RPMI7951 (cell line): ENCODE data around the gene BCOR. TPM values are rescaled to one million over a fixed set of nuclear protein-coding genes. Genes with fewer than 3 reads are reported as not detected.

Source experiments
- DNase-seq: peaks from one replicate; pipeline ENCODE4 v3.0.0-alpha.2; 2012; ENCODE audit warnings: low read depth
- total RNA-seq: library from RNA; depleted of rRNA; stranded (reverse); fragments of >200 nt; shearing (Covaris generic); gene quantifications from 2 replicates; pipeline ENCODE4 v1.2.3, GENCODE V29; 2014

Gene BCOR
- total RNA-seq, 1 experiment from 2014 or later = 42.9 TPM

DNA sequence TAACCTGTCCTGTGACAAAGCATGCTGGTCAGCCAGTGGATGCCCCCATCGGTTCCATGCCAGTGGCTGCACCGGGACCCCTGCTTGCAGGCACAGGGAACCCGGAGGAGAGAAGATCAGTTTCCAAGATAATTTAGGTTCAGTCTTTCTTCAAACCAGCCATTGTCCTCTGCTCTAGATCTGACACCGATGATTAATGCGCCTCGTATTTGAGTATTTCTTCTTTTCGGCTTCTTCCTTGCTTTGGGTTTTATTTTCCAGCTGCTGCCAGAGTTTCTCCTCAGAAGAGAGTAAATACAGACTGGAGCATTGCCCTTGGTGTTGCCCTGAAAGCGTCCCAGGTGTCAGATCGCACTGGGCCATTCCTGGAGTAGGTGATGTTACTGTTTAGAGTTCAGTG lies 19.2 kb upstream of the BCOR start:
- no peak for DNase-seq

DNA sequence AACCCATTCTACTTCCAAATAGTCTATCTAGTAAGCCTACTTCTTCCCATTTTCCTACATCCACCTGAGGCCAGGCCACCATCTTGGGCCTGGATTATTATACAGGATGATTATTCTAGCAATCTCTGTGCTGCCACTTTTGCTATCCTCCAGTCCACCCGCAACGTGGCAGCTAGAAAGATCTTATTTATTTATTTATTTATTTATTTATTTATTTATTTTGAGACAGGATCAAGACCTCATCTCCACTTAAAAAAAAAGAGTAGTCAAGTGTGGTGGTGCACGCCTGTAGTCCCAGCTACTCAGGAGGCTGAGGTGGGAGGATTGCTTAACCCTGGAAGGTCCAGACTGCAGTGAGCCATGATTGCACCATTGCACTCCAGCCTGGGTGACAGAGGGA lies 15.2 kb upstream of the BCOR start:
- DNase-seq = no peak

DNA sequence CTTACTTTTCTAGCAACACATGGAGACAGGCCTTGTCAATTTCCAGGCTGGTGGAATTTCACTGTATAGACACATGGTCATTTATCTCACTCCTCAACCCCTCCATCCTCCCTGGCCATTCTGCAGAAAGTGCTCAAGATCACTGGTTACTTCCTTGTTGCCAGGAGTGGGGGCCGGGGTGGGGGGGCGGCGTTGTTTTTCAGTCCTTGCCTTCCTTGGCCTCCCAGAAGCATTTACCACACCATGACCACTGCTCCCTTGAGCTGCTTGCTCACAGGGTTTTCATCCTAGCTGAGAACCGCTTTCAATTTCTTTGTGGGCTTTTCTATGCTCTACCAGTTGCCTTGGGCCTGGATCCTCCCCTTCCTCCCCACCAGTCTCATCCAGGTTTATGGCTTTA lies 14.1 kb upstream of the BCOR start:
- no peak for DNase-seq

DNA sequence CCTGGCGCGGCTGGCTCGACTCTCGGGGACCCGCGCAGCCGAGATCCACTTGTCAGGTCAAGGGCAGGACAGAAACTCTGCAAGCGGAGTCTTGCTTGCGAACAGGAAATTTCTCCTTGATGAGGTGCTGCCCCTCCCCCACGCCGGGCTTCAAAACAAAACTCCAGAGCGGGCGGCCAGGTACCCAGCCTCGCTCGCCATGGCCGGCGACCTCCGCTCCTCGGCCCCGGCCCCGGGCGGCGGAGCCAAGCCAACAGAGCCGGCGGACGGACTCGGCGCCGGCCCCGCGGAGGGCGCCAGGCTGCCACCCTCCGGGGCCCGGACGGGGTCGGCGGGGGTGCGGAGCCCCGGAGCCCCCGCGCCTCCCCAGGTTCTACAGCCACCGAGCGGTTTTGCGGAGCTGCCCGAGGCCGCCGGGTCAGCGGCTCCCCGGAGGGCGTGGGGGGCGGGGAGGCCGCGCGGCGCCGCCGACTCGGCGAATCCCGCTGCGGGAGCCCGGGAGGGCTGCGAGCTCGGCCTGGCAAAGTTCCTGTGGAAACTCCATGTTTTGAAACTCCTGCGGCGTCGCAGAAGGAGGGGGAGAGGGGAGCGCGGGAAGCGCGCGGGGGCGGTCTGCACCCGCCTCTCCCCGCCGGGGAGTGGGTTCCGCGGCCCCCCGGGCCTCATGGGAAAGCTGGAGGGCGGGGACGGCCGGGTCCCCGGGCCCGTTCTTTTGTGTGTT lies 11.7 kb upstream of the BCOR start:
- peak; percentile 65 for DNase-seq

DNA sequence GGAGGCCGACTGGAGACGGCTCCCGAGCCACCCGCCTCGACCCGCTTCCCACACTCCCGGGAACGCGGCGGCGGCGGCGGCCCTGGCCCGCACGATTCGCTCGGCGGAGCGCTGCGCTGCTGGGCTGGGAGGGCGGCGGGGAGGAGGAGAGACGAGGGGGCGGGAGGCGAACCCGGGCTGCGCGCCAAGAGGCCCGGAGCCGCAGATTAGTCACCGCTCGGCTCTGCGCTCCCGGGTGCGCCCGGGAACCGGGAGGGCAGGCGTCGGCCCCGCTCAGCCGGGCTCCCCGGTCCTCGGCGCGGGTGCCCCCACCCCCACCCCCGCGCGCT lies 11.2 kb upstream of the BCOR start:
- peak; percentile 85 for DNase-seq

DNA sequence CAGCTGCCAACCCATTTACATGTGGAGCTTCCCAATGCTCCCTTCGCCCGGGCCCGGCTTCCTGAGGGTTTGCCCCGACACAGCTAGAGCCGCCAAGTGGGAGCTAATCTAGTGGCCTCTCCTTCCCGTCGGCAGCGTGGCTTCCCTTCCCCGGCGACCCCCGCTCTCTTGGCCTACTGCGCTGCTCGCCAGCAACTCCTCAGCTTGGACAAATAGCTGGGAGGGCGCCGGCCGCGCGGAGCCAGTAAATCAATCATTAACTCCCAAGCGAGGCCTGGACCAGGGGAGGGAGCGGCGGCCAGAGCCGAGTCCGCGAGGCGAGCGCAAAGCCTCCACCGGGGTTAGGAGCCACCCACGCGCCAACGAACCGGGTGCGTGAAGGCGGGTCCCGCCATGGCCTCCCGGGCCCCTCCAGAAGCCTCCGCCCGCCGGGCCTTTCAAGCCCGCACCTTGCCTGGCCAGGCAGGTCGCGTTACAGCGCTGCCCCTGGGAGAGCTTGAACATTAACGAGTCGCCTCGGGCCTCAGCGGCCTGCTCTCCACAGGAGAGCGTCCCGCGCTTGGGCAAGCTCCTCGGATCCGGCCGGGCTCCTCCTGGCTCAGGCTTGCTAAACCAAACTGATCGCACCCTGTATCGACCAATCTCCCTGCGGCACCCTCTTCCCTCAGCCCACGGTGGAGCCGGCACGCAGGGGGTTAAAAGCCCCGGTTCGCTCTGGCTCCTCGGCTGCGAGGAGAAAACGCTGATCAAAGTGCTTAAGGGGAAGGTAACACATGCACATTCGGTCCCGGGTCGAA lies 10.6 kb upstream of the BCOR start:
- no peak for DNase-seq

DNA sequence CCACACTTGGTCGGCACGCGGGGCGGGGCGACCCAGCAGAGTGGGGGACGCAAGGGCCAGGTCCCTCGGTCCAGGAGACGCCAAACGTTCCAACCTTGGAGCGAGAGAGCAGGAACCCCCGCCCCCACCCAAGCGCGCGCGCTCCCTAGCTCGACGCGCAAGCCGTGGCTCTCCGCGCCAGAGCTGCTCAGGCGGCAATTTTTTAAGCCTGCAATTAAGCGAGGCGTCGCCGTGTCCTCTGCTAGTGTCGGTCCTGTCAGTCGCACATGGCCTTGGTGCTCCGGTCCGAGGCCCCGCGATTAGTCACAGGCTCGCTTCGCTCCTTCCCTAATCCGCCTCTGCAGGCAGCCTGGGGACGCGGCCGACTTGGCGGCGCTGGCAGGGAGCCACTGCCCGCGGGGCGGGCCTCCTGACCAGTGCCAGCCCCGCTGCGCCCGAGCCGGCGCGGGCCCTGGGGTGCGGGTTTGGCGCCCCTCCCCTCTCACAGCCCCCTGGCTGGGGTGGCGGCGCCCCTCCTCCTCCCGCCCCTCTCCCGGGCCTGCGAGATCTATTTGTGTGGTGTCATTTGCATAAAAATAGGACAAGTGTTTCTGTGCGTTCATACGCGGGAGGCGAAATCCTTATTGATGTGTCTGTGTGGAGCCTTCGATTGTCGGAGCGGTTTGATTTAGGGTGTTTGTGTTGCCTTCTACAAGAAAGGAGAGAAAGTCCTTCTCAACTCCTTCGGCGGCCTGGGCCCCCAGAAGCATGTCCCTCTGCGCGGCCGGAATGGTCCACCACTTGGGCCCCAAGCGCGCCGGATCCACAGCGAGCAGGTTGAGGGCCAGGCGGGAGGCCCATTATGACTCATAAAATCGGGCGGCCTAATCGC lies 9.8 kb upstream of the BCOR start:
- no peak for DNase-seq

DNA sequence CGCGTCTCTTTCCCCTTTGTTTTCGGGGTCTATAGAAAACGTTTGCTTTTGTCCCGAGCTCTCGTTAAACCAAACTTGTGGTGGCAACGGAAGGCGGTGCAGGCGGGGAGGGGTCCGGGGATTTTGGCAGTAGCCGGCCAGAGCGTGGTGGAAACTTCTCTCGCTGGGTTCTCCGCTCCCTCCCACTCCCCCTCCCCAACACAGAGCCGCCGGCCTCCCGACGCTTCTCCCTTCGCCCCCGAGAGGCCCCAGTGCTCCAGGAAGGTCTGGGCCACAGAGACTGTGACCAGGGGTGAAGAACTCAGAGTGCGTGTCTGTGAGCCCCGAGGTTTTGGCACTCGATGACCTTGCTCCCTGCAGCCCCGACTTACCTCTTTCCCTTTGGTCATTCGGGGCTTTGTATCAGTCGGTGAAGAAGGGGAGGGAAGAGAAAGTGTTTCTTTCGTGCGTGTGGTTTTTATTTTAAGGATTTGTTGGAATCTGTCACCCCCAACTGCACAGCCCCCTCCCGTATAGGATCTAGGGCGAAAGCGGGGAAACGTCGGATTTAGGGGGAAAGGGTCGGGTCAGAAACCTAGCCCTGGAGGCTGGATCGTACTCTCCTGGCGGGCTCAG lies 9.0 kb upstream of the BCOR start:
- no peak for DNase-seq

DNA sequence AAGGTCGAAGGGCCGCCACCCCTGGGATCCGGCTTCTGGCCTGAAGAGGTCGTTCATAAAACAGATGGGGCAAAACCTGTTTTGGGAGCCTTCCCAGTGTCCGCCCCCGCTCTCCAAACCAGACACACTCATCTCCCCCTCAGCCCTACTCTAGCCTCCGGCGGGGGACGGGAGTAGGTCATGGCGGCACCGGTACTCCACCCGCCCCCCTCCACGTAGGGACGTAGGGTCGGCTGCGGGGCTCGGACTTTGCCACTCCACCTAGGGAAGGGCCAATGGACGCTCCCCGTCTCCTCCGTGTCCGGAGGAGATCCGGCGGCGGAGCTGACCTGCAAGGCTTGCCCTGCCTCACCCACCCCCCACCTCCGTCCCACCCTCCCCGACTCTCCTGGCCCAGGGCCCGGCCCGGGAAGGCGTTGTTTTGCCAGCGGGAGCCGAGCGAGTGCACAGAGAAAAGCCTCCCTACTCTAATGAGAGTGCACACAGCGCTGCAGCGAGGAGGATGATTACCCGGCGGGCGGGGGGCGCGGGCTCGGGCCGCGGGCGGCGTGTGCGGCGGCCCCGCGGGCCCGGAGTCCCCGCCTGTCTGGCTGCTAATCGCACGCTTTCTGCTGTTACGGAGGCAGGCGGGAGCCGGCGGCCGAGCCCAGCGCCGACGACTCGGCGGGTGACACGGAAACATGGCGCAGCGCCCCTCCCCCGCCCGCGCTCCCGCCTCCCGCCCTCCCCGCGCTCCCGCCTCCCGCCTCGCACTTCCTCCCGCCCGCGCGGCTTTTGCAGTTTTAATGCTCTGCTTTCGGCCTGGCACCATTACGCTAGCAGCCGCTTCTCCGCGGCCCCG lies 8.3 kb upstream of the BCOR start:
- DNase-seq = peak; percentile 70

DNA sequence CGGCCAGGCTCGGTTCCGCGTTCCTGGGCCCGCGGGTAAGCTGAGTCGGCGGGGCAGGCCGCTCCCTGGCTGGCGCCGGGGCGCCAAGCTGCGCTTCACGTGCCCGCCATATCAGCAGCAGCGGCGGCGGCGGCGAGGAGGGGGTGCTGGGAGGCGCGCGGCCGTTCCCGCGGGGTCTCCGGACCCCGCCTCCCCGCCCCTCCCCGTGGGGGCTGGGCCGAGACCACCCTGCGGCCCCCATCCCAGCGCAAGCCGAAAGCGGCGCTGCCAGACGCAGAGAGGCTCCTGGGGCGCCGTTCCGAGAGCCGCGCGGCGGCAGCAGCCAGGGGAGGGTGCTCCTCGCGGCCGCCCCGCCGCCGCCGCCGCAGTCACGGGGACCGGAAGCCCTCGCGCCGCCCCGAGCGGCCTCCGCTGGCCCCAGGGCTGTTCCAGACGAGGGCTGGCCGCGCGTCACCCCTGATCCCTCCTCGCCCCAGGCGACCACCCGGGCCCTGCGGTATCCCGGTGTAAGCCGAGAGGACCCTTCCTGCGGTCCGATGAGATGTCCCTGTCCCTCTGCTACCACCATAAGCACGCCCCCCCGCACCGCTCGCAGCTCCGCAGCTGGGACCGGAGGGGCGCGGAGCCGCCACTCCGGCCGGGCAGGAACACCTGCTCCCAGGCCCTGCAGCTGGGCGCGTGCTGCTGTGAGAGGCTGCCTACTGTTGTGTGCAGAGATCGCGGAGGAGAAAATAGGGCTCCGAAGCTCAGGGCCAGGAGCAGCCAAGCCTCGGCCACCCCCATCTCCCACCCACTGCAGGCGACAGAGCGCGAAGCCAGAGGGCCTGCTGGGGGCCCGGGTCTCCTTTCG lies 7.5 kb upstream of the BCOR start:
- peak; percentile 47 for DNase-seq

DNA sequence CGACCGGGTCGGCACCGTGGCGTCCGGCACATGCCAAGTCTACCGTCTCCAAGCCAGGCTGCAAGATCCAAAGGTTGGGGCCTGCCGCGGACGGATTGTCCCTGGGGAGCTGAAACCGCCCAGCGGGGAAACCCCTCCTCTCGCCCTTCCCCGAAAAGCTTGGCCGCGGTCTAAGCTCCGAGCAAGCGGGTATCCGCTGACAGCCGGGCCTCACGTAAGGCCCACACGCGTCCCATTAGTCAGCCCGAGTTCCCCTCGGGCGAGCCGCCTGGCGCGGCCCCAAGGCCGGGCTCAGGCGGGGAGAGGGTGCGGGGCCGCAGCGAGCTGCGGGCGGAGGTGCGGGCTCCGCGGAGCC lies 6.8 kb upstream of the BCOR start:
- DNase-seq = no peak

DNA sequence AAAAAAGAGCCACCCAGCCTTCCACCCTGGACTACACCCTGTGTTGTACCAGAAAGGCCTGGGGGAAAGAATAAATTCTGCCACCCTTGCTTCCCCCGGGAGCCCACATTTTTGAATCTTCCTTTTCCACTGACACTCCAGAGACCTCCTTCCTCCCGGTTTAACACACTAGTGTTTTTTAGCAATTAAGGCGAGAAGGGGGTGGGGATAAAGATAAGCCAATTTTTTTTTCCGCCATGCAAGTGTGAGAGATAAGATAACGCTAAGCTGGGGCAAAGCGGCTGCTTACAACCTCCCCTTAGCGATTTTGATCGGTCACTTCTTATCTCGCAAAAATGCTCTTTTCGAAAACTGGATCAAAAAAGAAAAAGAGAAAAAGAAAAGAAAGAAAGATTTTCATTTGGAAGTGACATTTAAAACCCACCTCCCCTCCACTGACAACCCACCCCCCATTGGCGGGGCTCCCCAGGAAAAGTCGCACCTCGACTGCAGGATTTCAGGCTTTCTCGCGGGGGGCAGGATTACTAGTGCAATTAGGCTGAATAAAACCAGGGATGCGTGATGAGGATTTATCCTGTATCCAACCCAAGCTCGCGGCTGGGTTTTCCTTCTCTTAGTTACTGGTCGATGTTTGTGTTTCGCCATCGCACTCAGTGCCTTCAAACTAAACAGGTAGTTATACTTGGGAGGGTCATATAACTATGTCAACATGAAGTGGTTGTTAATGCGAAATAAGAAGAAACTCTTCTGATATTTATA lies 6.0 kb upstream of the BCOR start:
- DNase-seq = no peak

DNA sequence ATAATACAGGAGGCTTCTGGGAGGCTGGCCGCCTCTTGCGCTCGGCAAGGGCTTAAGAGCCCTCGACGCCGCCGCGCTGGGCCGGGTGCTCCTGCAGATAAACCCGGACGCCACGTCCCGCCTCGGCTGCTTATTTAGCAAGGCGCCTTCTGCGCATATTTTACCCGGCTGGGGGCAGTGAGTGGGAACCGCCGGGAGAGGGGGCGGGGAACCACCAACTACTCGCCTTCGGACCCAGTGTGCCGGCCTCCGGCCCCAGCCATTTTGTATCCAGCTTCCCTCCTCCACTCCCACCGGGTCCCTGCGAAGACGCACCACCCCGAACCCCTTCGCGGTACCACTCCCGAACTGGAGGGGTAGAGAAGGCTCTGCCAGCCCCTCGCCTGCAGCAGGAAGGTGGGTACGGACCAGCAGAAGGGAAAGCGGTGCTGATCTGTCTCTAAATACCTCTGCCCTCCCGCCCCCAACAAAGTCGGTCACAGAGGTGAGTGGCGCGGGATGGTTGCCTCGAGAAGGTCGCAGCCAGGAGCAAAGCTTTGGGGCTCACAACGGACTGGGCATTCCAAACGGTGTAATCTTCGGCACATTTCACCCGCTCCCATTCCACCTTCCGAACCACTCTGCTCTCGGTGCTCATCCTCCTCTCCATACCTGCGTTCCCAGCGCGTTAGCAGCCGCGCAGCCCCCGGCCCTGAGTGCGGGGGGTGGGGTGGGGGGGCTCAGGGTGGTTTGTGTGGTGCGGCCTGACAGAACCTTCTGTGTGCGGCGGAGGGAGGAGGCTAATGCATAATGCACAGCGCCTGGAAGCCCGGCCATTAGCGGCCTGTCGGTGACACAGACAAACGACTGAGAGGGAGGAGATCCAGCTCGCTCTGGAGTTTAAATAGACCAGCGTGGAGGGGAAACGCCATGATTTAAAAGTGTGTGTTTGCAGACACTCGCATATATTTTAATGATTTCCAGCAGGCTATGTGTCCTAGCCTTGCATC lies 4.9 kb upstream of the BCOR start:
- DNase-seq = no peak

DNA sequence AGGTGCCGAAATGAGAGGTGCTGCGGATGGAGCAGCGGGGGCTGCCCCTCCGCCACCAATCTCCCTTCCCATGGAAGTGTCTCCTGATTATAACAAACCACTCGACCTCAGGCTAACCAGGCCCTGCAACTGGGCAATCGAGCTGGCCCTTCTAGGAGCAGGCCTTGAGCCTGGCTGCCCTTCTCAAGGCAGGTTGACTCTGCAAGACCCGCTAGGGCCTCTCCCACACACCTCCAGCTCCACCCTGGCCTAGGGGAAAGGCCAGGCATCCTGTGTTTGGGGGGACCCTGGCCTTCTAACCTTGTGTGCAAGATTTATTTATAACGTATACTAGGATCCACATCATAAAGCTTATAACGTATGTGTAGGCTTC lies 3.7 kb upstream of the BCOR start:
- DNase-seq = no peak

DNA sequence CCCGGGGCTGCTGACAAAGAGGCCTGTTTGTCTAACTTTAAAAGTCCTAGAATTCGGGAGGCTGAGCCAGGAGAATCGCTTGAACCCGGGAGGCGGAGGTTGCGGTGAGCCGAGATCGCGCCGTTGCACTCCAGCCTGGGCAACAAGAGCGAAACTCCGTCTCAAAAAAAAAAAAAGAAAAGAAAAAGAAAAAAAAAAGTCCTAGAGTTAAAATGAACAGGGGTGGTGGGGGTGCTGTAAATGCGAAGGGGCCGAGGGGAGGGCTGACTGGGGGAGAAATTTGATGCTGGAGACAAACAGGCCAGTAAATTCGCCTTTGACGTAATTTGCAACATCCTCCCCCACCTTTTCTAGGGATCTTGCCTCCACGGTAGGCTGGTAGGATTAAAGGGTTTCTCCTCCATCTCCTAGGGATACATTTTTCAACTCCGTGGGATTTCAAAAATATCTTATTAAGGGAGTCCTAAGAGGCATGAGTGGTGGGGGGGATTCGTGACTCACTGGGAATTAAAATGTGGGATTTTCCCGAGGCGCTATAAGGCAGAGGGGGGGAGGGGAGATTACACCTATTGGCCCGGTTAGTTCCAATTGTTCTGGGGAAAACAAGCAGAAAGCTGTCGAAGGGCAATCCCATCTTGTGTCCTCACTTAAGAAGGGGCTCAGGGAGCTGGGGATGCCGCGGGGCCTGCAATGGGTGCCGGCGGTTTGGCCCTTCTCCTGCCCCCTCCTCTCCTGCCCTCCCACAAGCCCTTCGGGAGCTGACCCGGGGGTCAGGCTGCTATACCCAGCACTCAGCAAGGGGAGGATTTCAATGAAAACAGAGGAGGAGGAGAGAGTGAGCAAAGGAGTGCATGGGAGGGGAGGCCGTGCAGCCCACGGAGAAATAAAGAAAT lies 3.0 kb upstream of the BCOR start:
- DNase-seq = peak; percentile 39

DNA sequence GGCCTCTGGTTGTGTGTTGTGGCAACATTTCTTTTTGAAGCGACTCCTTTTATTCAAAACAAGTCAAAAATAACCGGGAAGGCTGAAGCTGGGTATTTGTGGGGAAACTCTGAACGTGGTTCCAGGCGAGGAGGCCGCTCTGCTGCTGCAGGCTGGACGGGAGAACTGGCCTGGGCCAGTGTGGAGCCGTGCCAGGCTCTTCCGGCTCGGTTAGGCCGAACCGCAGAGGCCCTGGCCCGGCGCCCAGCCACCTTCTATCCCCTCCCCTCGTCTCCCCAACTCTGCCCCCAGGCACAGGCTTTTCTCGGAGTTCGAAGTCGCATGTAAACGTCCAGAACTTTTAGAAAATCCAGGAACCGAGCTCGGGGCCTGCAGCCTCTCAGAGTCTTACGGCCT lies 2.4 kb upstream of the BCOR start:
- DNase-seq = peak; percentile 94
